Measurements from ENCODE around the gene PAH.
A peak's percentile ranks its signal among the peaks of the same experiment; 100 is the strongest.

The PAH gene

DNA sequence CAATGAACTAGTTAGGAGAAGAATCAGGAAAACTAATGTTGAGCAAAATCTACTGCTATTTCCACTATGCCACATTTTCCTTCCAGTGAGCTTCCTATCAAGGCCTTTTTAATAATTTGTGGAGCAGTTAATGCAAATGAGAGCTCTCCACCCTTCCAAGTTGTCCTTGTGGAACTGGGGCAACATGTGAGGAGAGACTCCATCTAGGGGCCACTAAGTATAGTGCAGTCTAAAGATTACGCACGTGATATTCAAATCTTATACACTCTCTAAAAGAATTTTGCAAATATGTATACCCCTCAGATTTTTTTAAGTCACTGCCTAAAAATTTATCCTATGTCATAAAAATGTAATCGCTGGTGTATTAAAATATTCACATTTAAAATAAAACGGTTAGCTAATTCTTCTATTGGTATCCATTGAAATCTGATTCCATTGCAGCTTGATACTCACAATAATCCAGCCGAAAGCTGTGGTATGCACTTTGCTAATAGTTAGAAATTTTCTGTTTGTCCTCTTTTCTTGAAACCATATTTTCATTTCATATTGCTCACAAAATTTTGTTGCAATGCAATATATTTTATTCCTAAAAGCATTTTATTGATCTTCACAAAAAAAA, 100.1 kb downstream of the PAH start:
- DNase-seq = peak in 1 of 2 donors; percentile 5

DNA sequence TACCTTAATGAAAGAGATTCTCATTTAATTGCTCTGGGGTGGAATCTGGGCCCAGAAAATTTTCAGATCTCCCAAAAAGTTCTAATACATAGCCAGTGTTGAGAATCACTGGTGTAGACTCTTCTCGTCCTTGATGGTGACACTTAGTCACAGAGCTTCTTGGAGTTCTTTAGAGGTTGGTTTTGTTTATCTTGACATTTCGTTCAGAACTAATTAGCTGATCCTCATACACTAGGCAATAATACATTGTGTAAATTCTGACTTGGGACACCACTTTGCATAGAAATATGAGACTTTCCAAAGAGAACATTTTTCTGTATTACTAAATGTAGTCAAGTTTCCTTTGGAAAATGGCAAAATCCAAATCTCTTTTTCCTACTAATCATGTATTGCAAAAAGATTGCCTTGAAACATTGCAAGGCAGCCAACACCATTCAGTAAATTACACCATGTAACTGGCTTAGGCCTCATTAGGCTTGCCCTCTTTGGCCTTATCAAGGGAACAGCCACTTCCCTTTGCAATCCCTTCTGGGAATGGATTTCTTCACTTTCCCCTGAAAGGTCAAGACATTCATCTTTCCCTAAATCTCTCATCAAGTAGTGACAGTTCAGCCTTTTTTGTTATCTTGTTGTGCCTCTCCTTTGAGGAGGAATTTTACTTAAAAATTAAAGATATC, 102.2 kb downstream of the PAH start:
- DNase-seq = no peak

DNA sequence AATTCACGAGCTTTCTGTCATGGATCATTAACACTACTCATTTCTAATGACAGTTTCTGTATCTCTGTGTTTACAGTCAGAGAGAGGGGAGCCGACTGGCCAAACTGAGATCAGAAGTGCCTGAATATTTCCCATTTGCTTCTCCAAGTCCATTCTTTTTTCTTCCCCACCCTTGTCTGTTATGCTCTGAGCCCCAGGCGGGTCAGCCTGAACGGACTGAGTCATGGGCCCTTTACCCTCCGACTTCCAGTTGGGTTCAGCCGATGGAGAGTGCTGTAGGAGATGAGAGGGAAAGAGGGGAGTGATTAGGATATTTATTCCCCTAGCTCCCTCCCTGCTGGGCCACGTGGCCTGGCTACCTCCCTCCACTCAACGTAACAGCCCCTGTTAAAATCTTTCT, 104.7 kb downstream of the PAH start:
- no peak for DNase-seq

DNA sequence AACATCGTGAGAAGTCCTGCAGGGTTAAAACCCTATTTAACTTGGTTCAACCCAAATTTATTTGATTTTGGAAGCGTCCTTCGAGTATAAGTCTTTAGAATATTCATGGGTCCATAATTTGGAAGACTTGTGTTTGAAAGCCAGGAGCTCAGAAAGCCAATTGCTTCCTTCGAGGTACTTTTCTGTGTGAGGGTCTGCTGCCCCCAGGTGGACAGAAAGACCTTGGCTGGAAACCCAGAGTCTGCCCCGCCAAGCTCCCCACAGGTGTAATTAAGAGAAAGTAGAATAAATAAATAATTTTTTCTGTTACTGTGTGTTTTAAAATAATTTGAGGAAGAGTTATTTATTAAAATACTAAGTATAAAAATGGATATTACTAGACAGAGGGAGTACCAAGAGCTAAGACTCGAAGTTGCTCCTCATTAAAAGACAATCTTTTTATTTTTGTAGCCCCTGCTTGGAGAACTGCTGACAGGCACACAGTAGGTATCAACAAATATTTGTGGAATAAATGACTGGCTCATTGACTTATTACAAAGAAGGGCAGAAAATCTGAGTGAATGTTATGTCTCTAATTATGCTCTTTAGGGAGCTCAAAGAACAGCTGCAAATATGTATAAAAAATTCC, 105.8 kb downstream of the PAH start:
- DNase-seq = no peak

DNA sequence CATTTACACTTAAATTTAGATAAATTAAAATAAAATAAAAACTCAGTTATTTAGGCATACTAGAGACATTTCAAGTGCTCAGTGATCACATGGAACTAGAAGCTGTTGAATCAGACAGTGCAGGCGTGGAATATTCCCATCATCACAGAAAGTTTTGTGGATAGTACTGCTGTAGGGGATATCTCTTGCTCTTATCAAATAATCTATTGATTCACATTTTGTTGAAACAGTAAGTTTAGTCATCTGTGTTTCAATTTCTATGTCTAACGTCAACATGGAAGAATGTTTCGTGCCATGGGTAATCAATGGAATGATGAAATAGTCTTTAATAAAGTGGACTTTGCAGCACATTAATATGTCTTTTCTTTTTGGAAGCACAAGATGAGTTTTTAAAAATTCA, 108.6 kb downstream of the PAH start:
- DNase-seq = no peak

DNA sequence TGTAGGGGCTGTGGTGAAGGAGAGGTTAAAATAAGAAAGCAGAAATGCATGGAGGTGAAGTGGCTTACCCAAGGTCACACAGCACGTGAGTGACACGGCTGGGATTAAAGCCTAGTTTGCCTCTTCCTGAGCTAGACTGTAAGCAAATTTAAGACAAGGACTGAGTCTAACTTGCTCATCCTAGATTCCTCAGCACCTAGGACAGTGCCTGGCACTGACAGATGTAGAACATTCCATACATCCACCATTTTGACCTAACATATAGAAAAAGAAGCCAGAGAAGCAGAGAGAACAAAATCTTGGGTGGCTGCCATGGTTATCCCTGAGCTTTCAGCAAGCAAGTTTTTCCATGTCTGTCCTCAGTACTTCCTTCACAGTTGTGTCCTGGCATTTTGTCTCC, 110.5 kb downstream of the PAH start:
- no peak for DNase-seq

DNA sequence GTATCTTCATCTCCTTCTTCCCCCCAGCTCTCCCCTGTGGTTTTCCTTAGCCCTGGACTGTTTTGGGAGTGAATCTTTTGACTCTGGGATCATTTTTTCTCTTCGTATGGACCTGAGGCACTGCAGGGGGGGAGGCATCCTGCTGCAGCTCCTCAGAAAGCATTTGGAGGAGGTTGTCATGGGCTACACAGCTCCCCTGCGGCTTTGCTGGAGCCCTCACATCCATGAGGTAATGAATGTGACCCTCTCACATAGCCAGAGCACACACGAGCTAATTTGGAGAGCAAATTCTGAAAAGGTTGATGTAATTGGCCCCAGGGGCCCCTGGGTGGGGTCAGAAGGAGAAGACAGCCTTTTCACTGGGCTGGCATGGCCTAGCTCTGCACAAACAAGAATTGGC, 110.9 kb downstream of the PAH start:
- no peak for DNase-seq

DNA sequence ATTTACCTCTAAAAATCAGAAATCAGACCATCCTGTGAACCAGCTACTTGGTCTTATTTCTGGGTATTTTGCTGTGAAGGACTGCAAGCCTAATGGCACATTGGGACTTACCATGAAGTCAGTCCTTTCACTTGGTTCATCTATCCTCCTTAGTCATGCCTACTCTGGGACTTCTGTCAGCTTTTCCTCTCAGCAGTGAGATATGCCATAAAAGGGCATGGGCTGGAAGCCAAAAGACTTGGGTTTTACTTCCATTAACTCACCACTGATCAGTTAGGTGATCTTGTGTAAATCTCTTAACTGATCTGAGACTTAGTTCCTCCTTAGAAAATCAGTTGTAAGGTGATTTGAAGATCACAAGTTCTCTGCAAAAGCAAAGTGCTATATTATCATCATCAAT, 116.5 kb downstream of the PAH start:
- no peak for DNase-seq

DNA sequence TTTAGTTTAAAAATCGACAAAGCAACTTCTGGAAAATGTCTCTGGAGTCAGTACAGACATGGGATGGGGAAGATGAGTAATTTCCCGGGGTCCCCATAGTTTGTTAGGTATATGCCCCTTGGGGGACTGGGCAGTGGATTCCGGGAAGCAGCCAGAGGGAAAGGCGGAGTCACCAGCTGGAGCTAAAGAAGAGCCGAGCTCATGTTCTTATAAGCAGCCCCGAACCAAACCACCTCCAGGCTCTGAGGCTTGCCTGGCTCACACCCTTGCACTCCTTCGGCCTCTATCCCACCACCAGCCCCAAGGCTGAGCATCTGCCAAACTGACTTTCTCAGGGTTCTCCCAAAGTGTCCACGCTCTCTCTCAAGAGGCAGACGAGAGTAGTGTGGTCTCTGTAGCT, 117.8 kb downstream of the PAH start:
- no peak for DNase-seq

DNA sequence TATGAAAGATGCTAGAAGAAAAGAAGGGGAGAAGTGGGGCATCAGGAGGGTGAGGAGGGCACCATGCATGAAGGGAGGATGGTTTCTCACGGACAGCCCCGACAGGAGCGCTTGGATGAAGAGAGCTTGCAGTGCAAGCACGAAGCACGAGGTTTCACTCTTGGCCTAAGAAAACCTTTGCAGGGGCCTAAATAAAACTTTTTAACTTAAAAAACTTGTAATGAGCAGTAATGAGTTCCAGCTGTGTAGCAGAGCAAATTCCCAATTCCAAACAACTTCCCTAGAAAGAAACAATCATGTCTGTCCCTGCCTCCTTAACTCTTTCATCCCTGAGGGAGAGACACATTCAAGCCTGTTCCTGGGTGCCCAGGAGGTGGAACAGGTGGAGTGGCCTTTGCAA, 119.5 kb downstream of the PAH start:
- no peak for DNase-seq

DNA sequence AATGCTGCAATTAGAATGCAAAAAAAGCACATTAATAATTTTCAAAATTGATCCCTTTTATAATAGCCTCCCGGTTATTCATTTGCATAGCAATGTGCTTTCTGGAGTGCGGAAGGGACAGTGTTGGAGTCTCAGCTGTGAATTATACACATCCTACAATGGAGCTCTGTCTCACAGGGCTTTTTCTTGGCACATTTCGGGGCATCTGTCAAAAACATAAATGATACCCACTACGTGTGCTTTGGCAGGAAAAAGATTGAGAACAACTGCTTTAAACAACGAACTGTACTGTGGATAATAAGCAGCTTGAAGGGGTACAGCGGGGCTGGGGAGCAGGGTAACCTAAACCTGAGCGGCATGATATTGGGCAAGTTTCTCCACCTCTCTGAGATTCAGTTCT, 123.1 kb downstream of the PAH start:
- DNase-seq = no peak
